Measurements from ENCODE around the gene TMEM242. TPM values are rescaled to one million over a fixed set of nuclear protein-coding genes. Genes with fewer than 3 reads are reported as not detected.
A peak's percentile ranks its signal among the peaks of the same experiment; 100 is the strongest.

Gene TMEM242
- total and polyA plus RNA-seq, 2 of the 13 experiments (the other 11 are each of a cell fraction or from before 2014, with no cell fraction given) = 5.6 to 11.1 TPM

- TF ChIP-seq, protein P1, sequence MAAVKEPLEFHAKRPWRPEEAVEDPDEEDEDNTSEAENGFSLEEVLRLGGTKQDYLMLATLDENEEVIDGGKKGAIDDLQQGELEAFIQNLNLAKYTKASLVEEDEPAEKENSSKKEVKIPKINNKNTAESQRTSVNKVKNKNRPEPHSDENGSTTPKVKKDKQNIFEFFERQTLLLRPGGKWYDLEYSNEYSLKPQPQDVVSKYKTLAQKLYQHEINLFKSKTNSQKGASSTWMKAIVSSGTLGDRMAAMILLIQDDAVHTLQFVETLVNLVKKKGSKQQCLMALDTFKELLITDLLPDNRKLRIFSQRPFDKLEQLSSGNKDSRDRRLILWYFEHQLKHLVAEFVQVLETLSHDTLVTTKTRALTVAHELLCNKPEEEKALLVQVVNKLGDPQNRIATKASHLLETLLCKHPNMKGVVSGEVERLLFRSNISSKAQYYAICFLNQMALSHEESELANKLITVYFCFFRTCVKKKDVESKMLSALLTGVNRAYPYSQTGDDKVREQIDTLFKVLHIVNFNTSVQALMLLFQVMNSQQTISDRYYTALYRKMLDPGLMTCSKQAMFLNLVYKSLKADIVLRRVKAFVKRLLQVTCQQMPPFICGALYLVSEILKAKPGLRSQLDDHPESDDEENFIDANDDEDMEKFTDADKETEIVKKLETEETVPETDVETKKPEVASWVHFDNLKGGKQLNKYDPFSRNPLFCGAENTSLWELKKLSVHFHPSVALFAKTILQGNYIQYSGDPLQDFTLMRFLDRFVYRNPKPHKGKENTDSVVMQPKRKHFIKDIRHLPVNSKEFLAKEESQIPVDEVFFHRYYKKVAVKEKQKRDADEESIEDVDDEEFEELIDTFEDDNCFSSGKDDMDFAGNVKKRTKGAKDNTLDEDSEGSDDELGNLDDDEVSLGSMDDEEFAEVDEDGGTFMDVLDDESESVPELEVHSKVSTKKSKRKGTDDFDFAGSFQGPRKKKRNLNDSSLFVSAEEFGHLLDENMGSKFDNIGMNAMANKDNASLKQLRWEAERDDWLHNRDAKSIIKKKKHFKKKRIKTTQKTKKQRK (IDR thresholded peaks at IDR 0.05; ENCODE audit: low read length) = no peak
- TF ChIP-seq ZNF3 (CRISPR knock-in tag; IDR thresholded peaks at IDR 0.05) (no peak), ZNF335 (CRISPR knock-in tag; IDR thresholded peaks at IDR 0.05) (no peak), ZBTB8A (CRISPR knock-in tag; IDR thresholded peaks at IDR 0.05; ENCODE audit: borderline replicate concordance, low read depth) (no peak), NR2F2 (IDR thresholded peaks at IDR 0.05; ENCODE audit: borderline replicate concordance, low read depth) (no peak), SIN3B (IDR thresholded peaks at IDR 0.05; ENCODE audit: low read length) (no peak), ATF7-NPFF (CRISPR knock-in tag; IDR thresholded peaks at IDR 0.05; ENCODE audit: low read depth) (no peak), HOXA9 (CRISPR knock-in tag; IDR thresholded peaks at IDR 0.05; ENCODE audit: borderline replicate concordance) (no peak), ZNF772 (CRISPR knock-in tag; IDR thresholded peaks at IDR 0.05) (no peak), ZNF777 (CRISPR knock-in tag; IDR thresholded peaks at IDR 0.05) (no peak), HNRNPK (IDR thresholded peaks at IDR 0.05; ENCODE audit: low read depth, low read length, poor library complexity, severe bottlenecking) (no peak), ZNF329 (CRISPR knock-in tag; IDR thresholded peaks at IDR 0.05; ENCODE audit: low read depth) (no peak), ZNF720 (CRISPR knock-in tag; IDR thresholded peaks at IDR 0.05) (no peak), CBFB (CRISPR knock-in tag; IDR thresholded peaks at IDR 0.05) (no peak), ETV6 (CRISPR knock-in tag; conservative IDR thresholded peaks at IDR 0.05) (no peak), ZNF256 (CRISPR knock-in tag; conservative IDR thresholded peaks at IDR 0.05) (no peak), ZNF549 (CRISPR knock-in tag; IDR thresholded peaks at IDR 0.05) (no peak), NFIB (CRISPR knock-in tag; IDR thresholded peaks at IDR 0.05; ENCODE audit: borderline replicate concordance) (no peak), KDM3A (CRISPR knock-in tag; IDR thresholded peaks at IDR 0.05; ENCODE audit: low read depth) (no peak), ZNF253 (CRISPR knock-in tag; IDR thresholded peaks at IDR 0.05; ENCODE audit: borderline replicate concordance) (no peak), SOX13 (IDR thresholded peaks at IDR 0.05) (no peak), SOX13 (CRISPR knock-in tag; conservative IDR thresholded peaks at IDR 0.05 in 1 of 2, IDR thresholded peaks at IDR 0.05 in 1 of 2) (peak in 1 of 2 experiments; percentile 36; a peak in 1 of 4 replicates), ZNF121 (CRISPR knock-in tag; IDR thresholded peaks at IDR 0.05) (no peak), ERF (CRISPR knock-in tag; IDR thresholded peaks at IDR 0.05) (0 out of 2 replicates have a peak, but pooled peaks have one; percentile 23), ZNF205 (CRISPR knock-in tag; IDR thresholded peaks at IDR 0.05) (no peak), ZZZ3 (CRISPR knock-in tag; IDR thresholded peaks at IDR 0.05; ENCODE audit: borderline replicate concordance) (no peak), ELF3 (CRISPR knock-in tag; IDR thresholded peaks at IDR 0.05) (peak; percentile 65; the same call in 1 of the 2 replicates)
- TF ChIP-seq, protein P2, sequence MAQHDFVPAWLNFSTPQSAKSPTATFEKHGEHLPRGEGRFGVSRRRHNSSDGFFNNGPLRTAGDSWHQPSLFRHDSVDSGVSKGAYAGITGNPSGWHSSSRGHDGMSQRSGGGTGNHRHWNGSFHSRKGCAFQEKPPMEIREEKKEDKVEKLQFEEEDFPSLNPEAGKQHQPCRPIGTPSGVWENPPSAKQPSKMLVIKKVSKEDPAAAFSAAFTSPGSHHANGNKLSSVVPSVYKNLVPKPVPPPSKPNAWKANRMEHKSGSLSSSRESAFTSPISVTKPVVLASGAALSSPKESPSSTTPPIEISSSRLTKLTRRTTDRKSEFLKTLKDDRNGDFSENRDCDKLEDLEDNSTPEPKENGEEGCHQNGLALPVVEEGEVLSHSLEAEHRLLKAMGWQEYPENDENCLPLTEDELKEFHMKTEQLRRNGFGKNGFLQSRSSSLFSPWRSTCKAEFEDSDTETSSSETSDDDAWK (CRISPR knock-in tag; IDR thresholded peaks at IDR 0.05) = no peak
These were observed 1.9 kb upstream of the TMEM242 start (continued) for GRCh38 chr6:157325069-157325805.
